ENCODE results near the gene HSPB6. TPM values are rescaled to one million over a fixed set of nuclear protein-coding genes. Genes with fewer than 3 reads are reported as not detected.

HSPB6 gene
- total RNA-seq, 1 experiment from 2014 or later, result 0.87 TPM

GRCh38 chr19:35721374-35721773 lies 35.5 kb downstream of the HSPB6 start:
- H3K4me3 ChIP-seq (ENCODE audit: low read depth in 2 of 2, low read length in 2 of 2), result no peak overlapping the region
- POLR2A ChIA-PET, result no interaction called here
- no peak overlapping the region for H3K27ac ChIP-seq (ENCODE audit: low read length)
- intact Hi-C loops (cut with micrococcal nuclease; ENCODE audit: unreplicated experiment) (no loop called here), in situ Hi-C loops (cut with HindIII; ENCODE audit: low pct_unique_long_range_greater_than_20kb, low sequenced_read_pairs) (no loop called here)
- DNase-seq (ENCODE audit: low read depth, low spot score), result no peak
- no peak for ATAC-seq
- peaks cover 26% of the 10 kb centered on the region; the same call in 1 of the 2 replicates for H3K36me3 ChIP-seq (ENCODE audit: control insufficient read depth, insufficient read depth, low read length)
- H3K4me1 ChIP-seq (ENCODE audit: control insufficient read depth, insufficient read depth, low read length), result peaks cover 7% of the 10 kb centered on the region
- CTCF ChIA-PET, result no interaction called here
- no TSS peak for BruUV-seq (replicated peaks)
- H3K9me3 ChIP-seq (ENCODE audit: control insufficient read depth, insufficient read depth, low read depth, low read length), result no peaks in the 10 kb centered on the region
- H3K27me3 ChIP-seq (ENCODE audit: control insufficient read depth, insufficient read depth, low read length), result no peaks in the 10 kb centered on the region
- TF ChIP-seq TCF7L2 (IDR thresholded peaks at IDR 0.05; ENCODE audit: low read depth, low read length), result no peak

DNA sequence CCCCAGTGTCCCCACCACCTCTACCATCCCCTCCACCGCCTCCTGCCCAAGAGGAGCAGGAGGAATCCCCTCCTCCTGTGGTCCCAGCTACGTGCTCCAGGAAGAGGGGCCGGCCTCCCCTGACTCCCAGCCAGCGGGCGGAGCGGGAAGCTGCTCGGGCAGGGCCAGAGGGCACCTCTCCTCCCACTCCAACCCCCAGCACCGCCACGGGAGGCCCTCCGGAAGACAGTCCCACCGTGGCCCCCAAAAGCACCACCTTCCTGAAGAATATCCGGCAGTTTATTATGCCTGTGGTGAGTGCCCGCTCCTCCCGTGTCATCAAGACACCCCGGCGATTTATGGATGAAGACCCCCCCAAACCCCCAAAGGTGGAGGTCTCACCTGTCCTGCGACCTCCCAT lies 36.2 kb downstream of the HSPB6 start:
- BruUV-seq (replicated peaks), result no TSS peak
- Histone ChIP-seq H3K9me3 (ENCODE audit: control insufficient read depth, insufficient read depth, low read depth, low read length) (no peaks in the 10 kb centered on the region), H3K4me3 (ENCODE audit: low read depth in 2 of 2, low read length in 2 of 2) (no peak overlapping the region), H3K4me1 (ENCODE audit: control insufficient read depth, insufficient read depth, low read length) (peaks cover 14% of the 10 kb centered on the region), H3K27me3 (ENCODE audit: control insufficient read depth, insufficient read depth, low read length) (no peaks in the 10 kb centered on the region), H3K36me3 (ENCODE audit: control insufficient read depth, insufficient read depth, low read length) (peaks cover 18% of the 10 kb centered on the region; the same call in 1 of the 2 replicates), H3K27ac (ENCODE audit: low read length) (no peak overlapping the region)
- DNase-seq (ENCODE audit: low read depth, low spot score) (no peak), ATAC-seq (no peak)
- POLR2A ChIA-PET, result no interaction called here
- intact Hi-C loops (cut with micrococcal nuclease; ENCODE audit: unreplicated experiment), result no loop called here
- in situ Hi-C loops (cut with HindIII; ENCODE audit: low pct_unique_long_range_greater_than_20kb, low sequenced_read_pairs), result no loop called here
- CTCF ChIA-PET, result interaction anchor here (0.5 kb wide), 1 partner anchor 23 kb away, joined by 8 read pairs; no protein-coding TSS in a partner anchor
- no peak for TF ChIP-seq SIN3A (IDR thresholded peaks at IDR 0.05; ENCODE audit: borderline replicate concordance, insufficient read depth, low read depth, low read length)
- TF ChIP-seq POLR2AphosphoS5 (IDR thresholded peaks at IDR 0.05; ENCODE audit: low read depth, low read length), result no peak
- no peak for TF ChIP-seq TCF7L2 (IDR thresholded peaks at IDR 0.05; ENCODE audit: low read depth, low read length)
- TF ChIP-seq REST (IDR thresholded peaks at IDR 0.05; ENCODE audit: insufficient read depth in 1 of 2, low read depth in 2 of 2, low read length in 1 of 2), result no peak
- TF ChIP-seq CTCF (IDR thresholded peaks at IDR 0.05), result no peak

DNA sequence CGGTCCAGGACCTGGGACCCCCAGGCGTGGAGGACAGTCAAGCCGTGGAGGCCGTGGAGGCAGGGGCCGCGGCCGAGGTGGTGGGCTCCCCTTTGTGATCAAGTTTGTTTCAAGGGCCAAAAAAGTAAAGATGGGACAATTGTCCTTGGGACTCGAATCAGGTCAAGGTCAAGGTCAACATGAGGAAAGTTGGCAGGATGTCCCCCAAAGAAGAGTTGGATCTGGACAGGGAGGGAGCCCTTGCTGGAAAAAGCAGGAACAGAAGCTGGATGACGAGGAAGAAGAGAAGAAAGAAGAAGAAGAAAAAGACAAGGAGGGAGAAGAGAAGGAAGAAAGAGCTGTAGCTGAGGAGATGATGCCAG lies 36.7 kb downstream of the HSPB6 start:
- CTCF ChIA-PET, result interaction anchor here (0.5 kb wide), 1 partner anchor 23 kb away, joined by 8 read pairs; no protein-coding TSS in a partner anchor
- DNase-seq (ENCODE audit: low read depth, low spot score) (no peak), ATAC-seq (no peak)
- TF ChIP-seq POLR2AphosphoS5 (IDR thresholded peaks at IDR 0.05; ENCODE audit: low read depth, low read length), result no peak
- no peak for TF ChIP-seq REST (IDR thresholded peaks at IDR 0.05; ENCODE audit: insufficient read depth in 1 of 2, low read depth in 2 of 2, low read length in 1 of 2)
- TF ChIP-seq CTCF (IDR thresholded peaks at IDR 0.05), result no peak
- no peak for TF ChIP-seq SIN3A (IDR thresholded peaks at IDR 0.05; ENCODE audit: borderline replicate concordance, insufficient read depth, low read depth, low read length)
- TF ChIP-seq TCF7L2 (IDR thresholded peaks at IDR 0.05; ENCODE audit: low read depth, low read length), result no peak
- intact Hi-C loops (cut with micrococcal nuclease; ENCODE audit: unreplicated experiment), result no loop called here
- BruUV-seq (replicated peaks), result no TSS peak
- H3K27me3 ChIP-seq (ENCODE audit: control insufficient read depth, insufficient read depth, low read length), result no peaks in the 10 kb centered on the region
- POLR2A ChIA-PET, result no interaction called here
- H3K9me3 ChIP-seq (ENCODE audit: control insufficient read depth, insufficient read depth, low read depth, low read length), result no peaks in the 10 kb centered on the region
- H3K4me1 ChIP-seq (ENCODE audit: control insufficient read depth, insufficient read depth, low read length), result peaks cover 16% of the 10 kb centered on the region
- no peak overlapping the region for H3K27ac ChIP-seq (ENCODE audit: low read length)
- H3K36me3 ChIP-seq (ENCODE audit: control insufficient read depth, insufficient read depth, low read length), result peaks cover 16% of the 10 kb centered on the region; the same call in 1 of the 2 replicates
- no peak overlapping the region for H3K4me3 ChIP-seq (ENCODE audit: low read depth in 2 of 2, low read length in 2 of 2)
- in situ Hi-C loops (cut with HindIII; ENCODE audit: low pct_unique_long_range_greater_than_20kb, low sequenced_read_pairs), result no loop called here
